ENCODE results near the gene PLXDC2.

GRCh38 chr10:19908991-19909696 is 92.9 kb downstream of the PLXDC2 start:
- no peak for TF ChIP-seq POLR2AphosphoS5 (IDR thresholded peaks at IDR 0.05)
- no peak for TF ChIP-seq CTCF (IDR thresholded peaks at IDR 0.05)
- TF ChIP-seq EP300 (IDR thresholded peaks at IDR 0.05): no peak
- TF ChIP-seq POLR2A (IDR thresholded peaks at IDR 0.05): no peak
